ENCODE data around the gene TRIO.

TRIO gene

GRCh38 chr5:14366763-14367162 is 223.6 kb downstream of the TRIO start:
- no peak for DNase-seq (ENCODE audit: low spot score)
- CTCF ChIA-PET: interaction anchor here (1.2 kb wide), 1 partner anchor 282 kb away, joined by 4 read pairs; no protein-coding TSS in a partner anchor
- POLR2A ChIA-PET (ENCODE audit: low non-redundant PET): no interaction called here

GRCh38 chr5:14367364-14367763 is 224.2 kb downstream of the TRIO start:
- no peak for TF ChIP-seq CTCF (conservative IDR thresholded peaks at IDR 0.05; ENCODE audit: low read depth)
- H3K27ac ChIP-seq: no peak overlapping the region
- ChIA-PET POLR2A (ENCODE audit: low non-redundant PET) (no interaction called here), CTCF (no interaction called here)
- DNase-seq (ENCODE audit: low spot score): no peak

More at GRCh38 chr5:14366763-14367162, 223.6 kb downstream of the TRIO start:
- no peak overlapping the region for H3K27ac ChIP-seq
- TF ChIP-seq CTCF (conservative IDR thresholded peaks at IDR 0.05; ENCODE audit: low read depth): no peak

GRCh38 chr5:14369780-14370179 is 226.6 kb downstream of the TRIO start:
- ChIA-PET POLR2A (ENCODE audit: low non-redundant PET) (no interaction called here), CTCF (interaction anchor here (1.0 kb wide), 1 partner anchor 100 kb away, joined by 4 read pairs; no protein-coding TSS in a partner anchor)
- H3K27ac ChIP-seq: no peak overlapping the region
- TF ChIP-seq CTCF (conservative IDR thresholded peaks at IDR 0.05; ENCODE audit: low read depth): no peak
- DNase-seq (ENCODE audit: low spot score): no peak

- ChIA-PET CTCF (no interaction called here), POLR2A (ENCODE audit: low non-redundant PET) (no interaction called here)
- TF ChIP-seq CTCF (conservative IDR thresholded peaks at IDR 0.05; ENCODE audit: low read depth): no peak
- DNase-seq (ENCODE audit: low spot score): no peak
- no peak overlapping the region for H3K27ac ChIP-seq
Measured at GRCh38 chr5:14370386-14370785, 227.2 kb downstream of the TRIO start.

GRCh38 chr5:14373685-14374084 is 230.5 kb downstream of the TRIO start:
- DNase-seq (ENCODE audit: low spot score): no peak
- no peak overlapping the region for H3K27ac ChIP-seq
- ChIA-PET POLR2A (ENCODE audit: low non-redundant PET) (no interaction called here), CTCF (interaction anchor here (0.6 kb wide), 1 partner anchor 442 kb away, joined by 3 read pairs; no protein-coding TSS in a partner anchor)
- TF ChIP-seq CTCF (conservative IDR thresholded peaks at IDR 0.05; ENCODE audit: low read depth): no peak

GRCh38 chr5:14374100-14374499 is 231.0 kb downstream of the TRIO start:
- CTCF ChIA-PET: interaction anchor here (0.6 kb wide), 1 partner anchor 35 kb away, joined by 3 read pairs; no protein-coding TSS in a partner anchor
- TF ChIP-seq CTCF (conservative IDR thresholded peaks at IDR 0.05; ENCODE audit: low read depth): no peak
- POLR2A ChIA-PET (ENCODE audit: low non-redundant PET): no interaction called here
- peak; percentile 15 for DNase-seq (ENCODE audit: low spot score)
- H3K27ac ChIP-seq: no peak overlapping the region

GRCh38 chr5:14376789-14377188 is 233.6 kb downstream of the TRIO start:
- ChIA-PET POLR2A (ENCODE audit: low non-redundant PET) (no interaction called here), CTCF (no interaction called here)

More at GRCh38 chr5:14376789-14377188, 233.6 kb downstream of the TRIO start:
- H3K27ac ChIP-seq: no peak overlapping the region
- no peak for TF ChIP-seq CTCF (conservative IDR thresholded peaks at IDR 0.05; ENCODE audit: low read depth)
- DNase-seq (ENCODE audit: low spot score): no peak

All from RWPE1 (cell line).